CD4-positive, alpha-beta T cell treated with Interleukin-2 at 100 ng/mL for 4 hours (primary cell): ENCODE results near the gene SLX9.
"Not testable (repeated sequence)": the region's sequence is repeated elsewhere in the genome, so short reads cannot be mapped to it uniquely, and the experiment has no call there.

Experiments used
- DNase-seq: peaks from one replicate; pipeline ENCODE4 v3.0.0-alpha.2; 2020; ENCODE audit warnings: low spot score

SLX9 gene

DNA sequence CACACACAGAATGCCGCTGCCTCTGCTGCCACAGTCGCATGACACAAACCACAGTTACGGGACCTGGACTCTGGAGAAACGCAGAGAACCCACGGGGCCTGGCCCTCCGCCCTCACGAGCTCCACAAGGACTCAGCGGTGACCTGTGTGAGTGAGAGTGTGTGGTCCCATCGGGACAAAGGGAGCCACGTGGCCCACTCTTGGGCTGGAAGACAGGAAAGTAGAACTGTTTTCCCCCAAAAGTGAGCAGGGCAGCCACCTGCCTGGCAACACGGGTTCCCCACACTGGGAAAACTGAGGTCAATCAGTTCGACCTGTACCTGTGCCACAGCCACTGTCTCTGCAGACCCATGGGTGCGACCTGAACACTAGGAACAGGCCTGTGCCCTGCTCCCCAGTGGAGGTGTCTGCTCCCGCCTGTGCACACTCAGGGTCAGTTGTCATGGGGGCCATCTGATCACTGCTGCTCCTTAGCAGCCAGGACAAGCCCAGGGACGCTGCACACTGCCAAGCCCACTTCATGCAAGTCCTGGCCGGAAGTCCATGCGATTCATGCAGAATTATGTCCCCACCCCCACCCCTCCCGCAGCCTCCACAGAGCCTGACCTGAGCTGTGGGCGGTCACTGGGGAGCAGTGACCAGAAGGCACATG, 80.2 kb downstream of the SLX9 start:
- DNase-seq, result no peak

DNA sequence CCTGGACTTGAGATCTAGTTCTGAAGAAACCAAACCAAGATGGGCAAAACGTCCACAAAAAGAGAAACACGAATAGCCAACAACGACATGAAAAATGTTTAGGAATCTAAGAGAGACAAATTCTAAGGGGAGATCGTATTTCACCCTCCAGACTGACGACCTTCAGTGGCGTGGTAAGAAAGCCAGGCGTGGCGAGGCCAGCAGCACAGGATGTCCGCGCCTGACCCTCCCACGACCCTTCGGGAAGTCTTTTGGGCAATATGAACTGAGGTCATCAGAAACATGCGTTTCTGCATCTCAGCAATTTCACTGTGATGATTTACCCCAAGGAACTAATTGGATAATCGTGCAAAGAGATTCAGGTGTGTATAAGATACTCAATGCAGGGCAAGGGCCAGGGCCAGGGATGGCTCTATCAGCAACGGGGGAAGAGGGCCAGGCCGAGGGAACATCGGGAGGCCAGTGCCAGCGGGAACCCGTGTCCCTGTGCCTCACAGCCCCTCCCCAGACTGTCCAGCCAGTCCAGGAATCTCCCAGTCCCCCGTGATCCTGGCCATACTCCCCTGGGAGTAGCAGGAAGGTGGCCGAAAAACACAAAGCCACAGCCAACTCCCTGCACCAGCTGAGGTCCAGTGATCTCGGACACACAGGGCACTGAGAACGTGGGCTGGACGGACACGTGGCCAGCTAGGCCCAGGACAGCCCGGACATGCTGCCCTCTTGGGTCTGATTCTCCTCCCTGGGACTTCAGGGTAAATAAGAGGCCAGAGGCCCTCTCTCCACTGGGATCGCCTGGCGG, 81.0 kb downstream of the SLX9 start:
- no peak for DNase-seq

DNA sequence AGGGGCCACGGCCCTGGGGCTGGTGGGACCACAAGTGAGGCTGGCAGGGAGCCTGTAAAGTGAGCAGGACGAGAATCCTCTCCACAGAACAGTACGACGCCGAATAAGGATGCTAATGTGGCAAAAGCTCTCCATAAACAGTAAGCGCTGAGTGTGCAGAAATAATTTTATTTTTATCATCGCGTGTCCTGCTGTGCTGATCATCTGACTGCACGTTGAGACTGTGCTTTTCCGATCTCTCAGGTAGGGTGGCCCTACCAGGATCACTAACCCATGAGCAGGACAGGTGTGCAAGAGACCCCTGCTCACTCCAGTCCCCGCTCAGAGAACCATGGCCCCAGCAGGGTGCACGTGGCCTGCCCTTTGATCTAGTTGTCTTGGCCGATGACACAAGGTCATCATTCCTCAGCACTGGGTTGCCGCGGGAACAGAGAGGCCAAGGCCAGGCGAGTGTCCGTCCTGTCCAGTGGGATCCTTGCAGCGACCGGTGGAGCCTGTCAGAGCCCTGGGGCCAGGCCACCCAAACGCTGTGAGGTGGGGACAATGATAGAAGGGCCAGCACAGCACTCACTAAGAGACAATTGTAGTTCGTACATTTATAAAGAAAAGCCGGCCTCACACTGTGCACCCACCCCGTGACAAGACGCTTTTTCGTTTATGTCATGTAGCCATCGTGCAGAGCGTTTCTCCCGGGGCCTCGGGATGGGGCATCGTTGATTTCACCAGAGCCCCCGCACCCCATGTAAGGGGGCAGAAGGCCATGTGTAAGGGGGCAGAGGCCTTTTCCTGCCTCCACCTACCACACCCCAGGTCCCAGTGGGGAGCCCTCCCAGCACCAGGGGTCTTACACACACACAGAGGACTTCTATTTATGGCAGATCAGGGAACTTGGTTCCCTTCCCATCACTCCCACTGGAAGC, 81.9 kb downstream of the SLX9 start:
- no peak for DNase-seq

GRCh38 chr21:45022348-45022675, 82.5 kb downstream of the SLX9 start:
- no peak for DNase-seq

DNA sequence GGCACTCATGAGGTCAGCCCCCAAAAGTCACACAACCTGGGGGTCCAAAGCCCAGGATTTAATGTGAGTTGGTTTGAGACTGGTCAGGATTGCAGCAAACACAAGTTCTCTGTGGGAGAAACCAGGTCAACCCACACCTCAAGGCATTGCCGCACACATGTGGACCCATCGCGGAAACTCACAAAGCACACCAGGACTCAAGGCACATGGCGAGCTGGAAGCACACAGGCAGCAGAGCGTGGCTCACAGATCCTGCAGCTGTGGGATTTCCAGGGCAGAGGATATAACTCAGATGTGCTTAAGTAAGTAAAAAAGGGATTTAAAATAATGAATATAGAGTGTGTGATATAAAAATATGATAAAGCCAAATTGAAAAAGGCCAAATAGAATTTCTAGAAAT, 82.9 kb downstream of the SLX9 start:
- no peak for DNase-seq

DNA sequence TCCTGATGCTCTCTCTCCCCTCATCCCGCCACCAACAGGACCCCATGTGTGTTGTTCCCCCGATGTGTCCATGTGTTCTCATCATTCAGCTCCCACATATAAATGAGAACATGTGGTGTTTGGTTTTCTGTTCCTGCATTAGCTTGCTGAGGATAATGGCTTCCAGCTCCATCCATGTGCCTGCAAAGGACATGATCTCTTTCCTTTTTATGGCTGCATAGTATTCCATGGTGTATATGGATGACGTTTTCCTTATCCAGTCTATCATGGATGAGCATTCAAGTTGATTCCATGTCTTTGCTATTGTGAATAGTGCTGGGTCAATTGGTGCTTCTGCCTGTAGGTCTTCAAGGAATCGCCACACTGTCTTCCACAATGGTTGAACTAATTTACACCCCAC, 84.7 kb downstream of the SLX9 start:
- not testable (repeated sequence) for DNase-seq

GRCh38 chr21:45026066-45026745, 86.4 kb downstream of the SLX9 start:
- DNase-seq, result no peak
